ENCODE measurements around the gene SH2D6.
"Not testable (repeated sequence)": the region's sequence is repeated elsewhere in the genome, so short reads cannot be mapped to it uniquely, and the experiment has no call there.

The SH2D6 gene

DNA sequence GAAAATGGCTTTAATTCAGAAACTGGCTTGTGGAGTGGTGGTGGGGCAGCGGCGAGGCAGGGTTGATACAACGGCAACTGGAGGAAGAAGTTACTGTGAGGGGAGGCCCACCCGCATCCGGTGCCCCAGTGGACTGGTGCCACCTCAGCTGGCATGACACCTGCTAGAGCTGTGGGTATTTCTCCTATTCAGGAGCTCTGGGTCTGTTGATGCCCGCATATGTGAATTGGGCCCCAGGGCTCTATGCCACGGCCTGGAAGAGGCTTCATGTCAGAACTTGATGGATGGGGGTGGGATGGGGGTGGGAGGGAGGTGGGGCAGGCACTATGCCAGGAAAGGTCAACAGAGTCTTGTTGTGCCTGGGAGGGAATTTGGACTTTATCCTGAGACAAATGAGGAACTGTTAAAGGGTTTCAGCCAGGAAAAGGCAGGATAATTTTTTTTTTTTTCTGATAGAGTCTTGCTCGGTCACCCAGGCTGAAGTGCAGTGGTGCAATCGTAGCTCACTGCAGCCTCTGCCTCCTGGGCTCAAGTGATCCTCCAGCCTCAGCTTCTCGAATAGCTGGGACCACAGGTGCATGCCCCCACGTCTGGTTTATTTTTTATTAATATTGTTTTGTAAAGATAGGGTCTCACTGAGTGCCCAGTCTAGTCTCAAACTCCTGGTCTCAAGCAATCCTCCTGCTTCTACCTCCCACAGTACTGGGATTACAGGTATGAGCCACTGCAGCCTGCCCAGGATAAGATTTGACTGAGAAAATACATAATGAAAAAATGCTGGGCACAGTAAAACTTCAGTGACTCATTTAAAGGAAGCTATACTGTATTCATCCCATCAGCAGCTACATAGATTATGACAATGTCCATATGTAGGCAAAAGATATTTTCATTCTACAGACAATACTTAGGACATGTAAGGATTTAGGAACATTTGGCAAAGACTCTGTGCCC lies 52.6 kb downstream of the SH2D6 start:
- DNase-seq (ENCODE audit: low spot score), result no peak

DNA sequence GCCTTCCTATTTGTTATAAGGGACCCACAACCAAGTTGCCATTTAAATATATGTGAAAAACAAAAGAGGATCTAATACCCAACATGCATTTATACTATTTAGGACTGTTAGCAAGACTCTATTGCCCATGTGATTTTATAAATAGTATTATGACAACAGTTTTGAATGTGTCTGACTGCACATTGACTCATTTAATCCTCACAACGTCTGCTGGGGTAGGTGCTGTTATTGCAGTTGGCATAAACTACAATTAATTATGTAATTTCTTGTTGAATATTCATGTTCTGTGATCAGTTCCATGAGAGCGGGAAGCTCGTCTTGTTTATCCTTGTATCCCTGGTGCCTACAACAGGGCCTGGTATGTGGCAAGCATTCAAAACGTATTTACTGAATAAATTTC lies 53.7 kb downstream of the SH2D6 start:
- no peak for DNase-seq (ENCODE audit: low spot score)

DNA sequence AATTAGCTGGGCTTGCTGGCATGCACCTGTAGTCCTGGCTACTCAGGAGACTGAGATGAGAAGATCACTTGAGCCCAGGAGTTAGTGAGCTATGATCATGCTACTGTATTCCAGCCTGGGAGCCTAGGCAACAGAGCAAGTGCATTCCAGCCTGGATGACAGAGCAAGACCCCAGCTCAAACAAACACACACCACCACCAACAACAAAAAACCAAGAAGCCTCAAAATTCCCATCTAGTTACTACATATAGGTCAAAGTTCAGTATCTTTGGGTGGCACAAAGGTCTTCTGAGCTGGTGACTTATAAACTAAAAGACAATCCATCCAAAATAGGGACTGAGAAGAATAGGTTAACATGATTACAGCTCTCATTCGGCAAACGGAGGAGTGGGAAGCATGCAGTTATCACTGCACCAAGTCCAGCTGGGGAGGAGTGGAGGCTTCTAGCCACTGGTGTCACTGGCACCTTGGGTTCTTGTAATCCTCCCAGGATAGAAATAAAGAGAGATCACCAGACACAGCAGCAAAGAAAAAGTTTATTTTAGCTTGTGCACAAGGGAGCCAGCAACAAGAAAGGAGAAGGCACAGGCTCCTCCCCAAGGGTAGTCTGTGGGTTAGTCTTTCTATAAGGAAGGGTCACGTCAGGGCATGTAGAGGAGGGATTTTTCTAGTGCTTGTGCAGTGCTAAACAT lies 57.4 kb downstream of the SH2D6 start:
- no peak for DNase-seq (ENCODE audit: low spot score)

DNA sequence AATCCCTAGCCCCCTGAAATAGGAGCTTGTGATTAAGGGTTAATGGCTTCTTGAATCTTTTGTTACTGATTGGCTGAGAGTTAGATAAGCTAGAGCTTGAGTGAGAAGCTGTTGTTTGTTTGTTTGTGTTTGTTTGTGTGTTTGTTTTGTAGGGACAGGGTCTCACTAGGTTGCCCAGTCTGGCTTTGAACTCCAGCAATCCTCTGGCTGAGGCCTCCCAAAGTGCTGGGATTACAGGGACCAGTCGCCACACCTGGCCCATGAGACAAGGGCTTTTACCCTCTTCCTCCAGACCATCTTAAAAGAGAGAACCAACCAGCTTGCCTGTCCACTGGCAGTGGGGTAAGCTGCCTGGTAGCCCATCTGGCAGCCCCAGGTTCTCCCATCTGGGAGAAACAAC lies 58.1 kb downstream of the SH2D6 start:
- no peak for DNase-seq (ENCODE audit: low spot score)

DNA sequence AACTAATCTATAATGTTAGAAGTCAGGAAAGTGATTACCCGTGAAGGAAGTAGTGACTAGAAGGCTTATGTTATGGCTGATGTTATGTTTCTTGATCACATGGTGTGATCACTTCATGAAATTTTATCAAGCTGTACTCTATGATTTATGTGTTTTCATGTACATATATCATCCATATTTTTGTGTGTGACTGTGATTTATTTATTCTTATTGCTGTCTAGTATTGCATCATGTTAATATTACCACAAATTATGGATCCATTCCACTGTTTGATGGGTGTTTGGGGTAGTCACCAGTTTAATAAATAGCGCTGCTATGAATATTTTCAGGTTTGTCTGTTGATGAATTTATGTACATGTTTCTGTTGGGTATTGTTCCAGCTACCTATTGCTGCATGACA lies 59.4 kb downstream of the SH2D6 start:
- DNase-seq (ENCODE audit: low spot score), result no peak

DNA sequence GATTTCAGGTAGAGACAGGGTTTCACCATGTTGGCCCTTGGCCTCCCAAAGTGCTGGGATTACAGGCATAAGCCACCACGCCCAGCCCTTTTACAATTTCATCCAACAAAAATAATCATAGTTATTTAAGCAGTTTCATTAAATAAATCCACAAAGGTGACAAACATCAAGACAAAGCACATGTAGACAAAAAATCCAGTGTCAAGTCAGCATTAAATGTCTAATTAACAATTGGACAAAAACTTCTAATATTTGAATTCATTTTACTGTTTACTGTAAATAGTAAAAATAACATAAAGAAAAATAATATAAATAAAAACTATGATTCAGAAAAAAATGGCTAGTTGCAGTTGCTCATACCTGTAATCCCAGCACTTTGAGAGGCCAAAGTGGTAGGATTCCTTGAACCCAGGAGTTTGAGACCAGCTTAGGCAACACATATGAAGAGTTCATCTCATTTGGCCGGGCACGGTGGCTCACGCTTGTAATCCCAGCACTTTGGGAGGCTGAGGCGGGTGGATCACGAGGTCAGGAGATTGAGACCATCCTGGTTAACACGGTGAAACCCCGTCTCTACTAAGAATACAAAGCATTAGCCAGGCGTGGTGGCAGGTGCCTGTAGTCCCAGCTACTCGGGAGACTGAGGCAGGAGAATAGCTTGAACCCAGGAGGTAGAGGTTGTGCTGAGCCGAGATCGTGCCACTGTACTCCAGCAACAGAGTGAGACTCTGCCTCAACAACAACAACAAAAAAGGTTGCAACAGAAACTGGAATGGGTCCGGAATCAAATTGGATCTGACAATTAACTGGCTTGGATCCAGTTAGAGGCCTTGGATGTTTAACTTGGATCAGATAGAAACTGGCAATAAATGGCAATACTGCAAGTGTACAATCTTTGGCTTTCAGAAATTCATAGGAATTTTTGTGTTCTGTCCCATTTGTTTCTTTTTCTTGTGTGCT lies 63.6 kb downstream of the SH2D6 start:
- no peak for DNase-seq (ENCODE audit: low spot score)

DNA sequence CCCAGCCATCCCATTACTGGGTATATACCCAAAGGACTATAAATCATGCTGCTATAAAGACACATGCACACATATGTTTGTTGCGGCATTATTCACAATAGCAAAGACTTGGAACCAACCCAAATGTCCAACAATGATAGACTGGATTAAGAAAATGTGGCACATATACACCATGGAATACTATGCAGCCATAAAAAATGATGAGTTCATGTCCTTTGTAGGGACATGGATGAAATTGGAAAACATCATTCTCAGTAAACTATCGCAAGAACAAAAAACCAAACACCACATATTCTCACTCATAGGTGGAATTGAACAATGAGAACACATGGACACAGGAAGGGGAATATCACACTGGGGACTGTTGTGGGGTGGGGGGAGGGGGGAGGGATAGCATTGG lies 66.1 kb downstream of the SH2D6 start:
- DNase-seq (ENCODE audit: low spot score), result not testable (repeated sequence)

DNA sequence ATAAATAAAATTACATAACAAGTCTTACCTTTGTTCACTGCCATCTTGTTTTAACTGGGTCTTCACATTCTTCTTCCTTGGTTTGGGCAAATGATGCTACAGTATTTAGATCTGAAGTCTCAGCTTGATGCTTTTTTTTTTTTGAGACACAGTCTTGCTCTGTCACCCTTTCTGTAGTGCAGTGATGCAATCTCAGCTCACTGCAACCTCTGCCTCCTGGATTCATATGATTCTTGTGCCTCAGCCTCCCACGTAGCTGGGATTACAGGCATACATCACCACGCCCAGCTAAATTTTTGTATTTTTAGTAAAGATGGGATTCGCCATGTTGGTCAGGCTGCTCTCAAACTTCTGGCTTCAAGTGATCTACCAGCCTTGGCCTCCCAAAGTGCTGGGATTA lies 67.3 kb downstream of the SH2D6 start:
- DNase-seq (ENCODE audit: low spot score), result no peak
